GM12878 (cell line): ENCODE results near the gene TOPAZ1. TPM values are rescaled to one million over a fixed set of nuclear protein-coding genes. Genes with fewer than 3 reads are reported as not detected.

Experiments used
- ATAC-seq: fragments of 200-7000 bp; cut with Tn5 transposase; 3 replicates; pipeline ENCODE4 v1.9.1; 2020; ENCODE audit warnings: mild to moderate bottlenecking, moderate library complexity
- BruUV-seq: library from RNA; stranded (reverse); fragments of 400-500 nt; replicated peaks from 2 replicates; lab custom pipeline; 2021; lab: Mats Ljungman, UMichigan
- CTCF ChIA-PET: fragments of 300-600 bp; sonication (Branson Sonifier 250); formaldehyde crosslinking; extraction: SDS; loops from one replicate; lab custom pipeline; 2021; ENCODE audit warnings: inconsistent platforms; lab: Yijun Ruan, JAX
- POLR2A ChIA-PET: fragments of 350-600 bp; formaldehyde crosslinking; extraction: SDS; loops from one replicate; lab custom pipeline; 2021; ENCODE audit warnings: inconsistent platforms; lab: Charles Lee
- RAD21 ChIA-PET: fragments of 300-600 bp; sonication (Branson Sonifier 250); formaldehyde crosslinking; loops from one replicate; lab custom pipeline; 2023; ENCODE audit warnings: antibody characterized with exemption; ENCODE audit not compliant: unreplicated experiment; lab: Charles Lee
- SMC1A ChIA-PET: fragments of 300-600 bp; sonication (Branson Sonifier 250); formaldehyde crosslinking; loops from one replicate; lab custom pipeline; 2023; ENCODE audit not compliant: unreplicated experiment, uncharacterized antibody; lab: Charles Lee
- DNase-seq: peaks from one replicate; pipeline ENCODE4 v3.0.0-alpha.2; 2011; ENCODE audit warnings: low read depth, low spot score
- FAIRE-seq: peaks from 3 replicates; lab custom pipeline; 2011; peaks lifted over from hg19 to GRCh38; lab: Jason Lieb, UNC
- H2AFZ ChIP-seq: 2 replicates; pipeline ENCODE4 v1.6.0; 2011; ENCODE audit warnings: low read depth, low read length, control low read depth; ENCODE audit not compliant: control insufficient read depth
- H3K27ac ChIP-seq: 2 replicates; pipeline ENCODE4 v1.5.1; 2011; ENCODE audit warnings: control low read depth; ENCODE audit not compliant: control insufficient read depth, insufficient read depth
- H3K27me3 ChIP-seq, 2 experiments: replicated peaks in 1 of 2; 2 replicates each; pipeline versions ENCODE4 v1.6.0 to v1.6.1; 2011; ENCODE audit warnings: low read length in 1 of 2; ENCODE audit not compliant: control insufficient read depth in 2 of 2, insufficient read depth in 2 of 2
- H3K36me3 ChIP-seq, 2 experiments: 2 replicates each; pipeline ENCODE4 v1.5.1; 2011; ENCODE audit warnings: low read length in 1 of 2; ENCODE audit not compliant: control insufficient read depth in 2 of 2, insufficient read depth in 2 of 2
- H3K4me1 ChIP-seq: 2 replicates; pipeline ENCODE4 v1.6.1; 2011; ENCODE audit warnings: mild to moderate bottlenecking, low read length, moderate library complexity, mixed read lengths; ENCODE audit not compliant: control insufficient read depth, insufficient read depth
- H3K4me2 ChIP-seq: 2 replicates; pipeline ENCODE4 v1.6.0; 2011; ENCODE audit warnings: control low read depth; ENCODE audit not compliant: control insufficient read depth, insufficient read depth
- H3K4me3 ChIP-seq: fragments of 200-600 bp; sonication (generic); 2 replicates; pipeline ENCODE4 v1.5.1; 2016
- H3K79me2 ChIP-seq: 2 replicates; pipeline ENCODE4 v1.6.0; 2011; ENCODE audit warnings: low read length; ENCODE audit not compliant: control insufficient read depth, insufficient read depth
- H3K9ac ChIP-seq: 2 replicates; pipeline ENCODE4 v1.8.0; 2011; ENCODE audit warnings: low read length, control low read depth, mixed read lengths; ENCODE audit not compliant: control insufficient read depth, insufficient read depth
- H3K9me3 ChIP-seq: replicated peaks from 3 replicates; pipeline ENCODE4 v1.5.1; 2011; ENCODE audit warnings: mild to moderate bottlenecking, low read length; ENCODE audit not compliant: control insufficient read depth, insufficient read depth
- H4K20me1 ChIP-seq: 2 replicates; pipeline ENCODE4 v1.6.0; 2011; ENCODE audit not compliant: control insufficient read depth, insufficient read depth
- BCL11A ChIP-seq: IDR thresholded peaks from 2 replicates; pipeline ENCODE4 v1.6.1; 2011; ENCODE audit warnings: low read depth, low read length
- BMI1 ChIP-seq: fragments of 450-650 bp; IDR thresholded peaks from 2 replicates; pipeline ENCODE4 v1.6.1; 2016; ENCODE audit warnings: mild to moderate bottlenecking, moderate library complexity, borderline replicate concordance
- CTCF ChIP-seq, 3 experiments: IDR thresholded peaks in 2 of 3; conservative IDR thresholded peaks in 1 of 3; 2 replicates each; pipeline ENCODE4 v1.5.1; 2011; ENCODE audit warnings: low read depth in 3 of 3, low read length in 3 of 3, mild to moderate bottlenecking in 3 of 3, control low read depth in 2 of 3, moderate library complexity in 2 of 3, inconsistent platforms in 1 of 3, mixed read lengths in 1 of 3; ENCODE audit not compliant: control insufficient read depth in 2 of 3, insufficient read depth in 1 of 3; ENCODE audit errors: extremely low read depth in 1 of 3
- E4F1 ChIP-seq: fragments of 450-650 bp; IDR thresholded peaks from 2 replicates; pipeline ENCODE4 v1.6.1; 2018; ENCODE audit warnings: borderline replicate concordance, mild to moderate bottlenecking; ENCODE audit not compliant: partially characterized antibody
- HCFC1 ChIP-seq: fragments of 150-350 bp; IDR thresholded peaks from 2 replicates; pipeline ENCODE4 v1.6.1; 2014; ENCODE audit warnings: low read length
- HDAC2 ChIP-seq: fragments of 200-600 bp; sonication (generic); IDR thresholded peaks from 2 replicates; pipeline ENCODE4 v1.6.1; 2017
- MAX ChIP-seq: IDR thresholded peaks from 2 replicates; pipeline ENCODE4 v1.6.1; 2012; ENCODE audit warnings: low read depth, low read length, improper control_type of control experiment
- MTA2 ChIP-seq: fragments of 450-650 bp; IDR thresholded peaks from 2 replicates; pipeline ENCODE4 v1.6.1; 2016; ENCODE audit warnings: low read depth, mild to moderate bottlenecking, moderate library complexity
- SIN3A ChIP-seq: IDR thresholded peaks from 2 replicates; pipeline ENCODE4 v1.6.1; 2012; ENCODE audit warnings: low read depth, low read length, improper control_type of control experiment
- SIX5 ChIP-seq: IDR thresholded peaks from 2 replicates; pipeline ENCODE4 v1.6.1; 2011; ENCODE audit warnings: mild to moderate bottlenecking, low read depth, low read length, moderate library complexity; ENCODE audit not compliant: severe bottlenecking
- SMC3 ChIP-seq: IDR thresholded peaks from 2 replicates; pipeline ENCODE4 v1.6.1; 2011; ENCODE audit warnings: low read length, improper control_type of control experiment, borderline replicate concordance
- SREBF2 ChIP-seq: IDR thresholded peaks from 2 replicates; pipeline ENCODE4 v1.6.1; 2012; ENCODE audit warnings: mild to moderate bottlenecking, low read length
- TAF1 ChIP-seq: IDR thresholded peaks from 2 replicates; pipeline ENCODE4 v1.6.1; 2011; ENCODE audit warnings: mild to moderate bottlenecking, low read depth, low read length, borderline replicate concordance
- ZBED1 ChIP-seq: IDR thresholded peaks from 2 replicates; pipeline ENCODE4 v1.6.1; 2016; ENCODE audit warnings: borderline replicate concordance
- ZNF207 ChIP-seq: fragments of 450-650 bp; IDR thresholded peaks from 2 replicates; pipeline ENCODE4 v1.6.1; 2014; ENCODE audit warnings: antibody characterized with exemption, mild to moderate bottlenecking, borderline replicate concordance
- ZSCAN29 ChIP-seq: fragments of 450-650 bp; IDR thresholded peaks from 2 replicates; pipeline ENCODE4 v1.6.1; 2017; ENCODE audit warnings: mild to moderate bottlenecking, moderate library complexity
- in situ Hi-C: fragments of 300-500 bp; cut with MboI; formaldehyde crosslinking; loops from 9 replicates; pipeline ENCODE4 v1.14.3; 2018; ENCODE audit warnings: mixed read lengths
- intact Hi-C: fragments of 100-400 bp; cut with micrococcal nuclease; formaldehyde crosslinking; loops from one replicate; pipeline ENCODE4 v1.14.2; 2022; ENCODE audit not compliant: unreplicated experiment
- polyA plus RNA-seq, 11 experiments: library from polyadenylated mRNA; depleted of rRNA in 4 of 11; unstranded in 6 of 11; stranded (reverse) in 5 of 11; fragments of >200 nt; fragmentation: Nextera tagmentation in 4 of 11; fragmentation: Illumina TruSeq in 1 of 11; extraction: Ambion mirVana in 4 of 11; extraction: Trizol in 1 of 11; gene quantifications; 1 replicate in 1 of 11; 2 replicates in 10 of 11; pipeline versions ENCODE4 v1.2.1 to v1.2.3, GENCODE V29; 2011 to 2016; ENCODE audit warnings: inconsistent platforms in 2 of 11, missing spikeins in 2 of 11, low read depth in 1 of 11
- total RNA-seq, 4 experiments: library from RNA; depleted of rRNA in 3 of 4; stranded (reverse); fragments of >200 nt in 3 of 4; fragmentation: Illumina TruSeq in 1 of 4; extraction: Trizol in 1 of 4; gene quantifications; 2 replicates each; pipeline versions ENCODE4 v1.2.1 to v1.2.3, GENCODE V29; 2013 to 2021
- TF ChIP-seq, protein P1 (sequence below): fragments of 450-650 bp; IDR thresholded peaks from 2 replicates; pipeline ENCODE4 v1.6.1; 2017; ENCODE audit warnings: borderline replicate concordance

Gene TOPAZ1
- total and polyA plus RNA-seq, 10 of the 15 experiments (the other 5 are each of a cell fraction or from before 2014, with no cell fraction given), result 0.02 TPM; not detected in 9

GRCh38 chr3:44323341-44323955 lies 81.8 kb downstream of the TOPAZ1 start (continued):
- TF ChIP-seq CTCF (IDR thresholded peaks at IDR 0.05 in 2 of 3, conservative IDR thresholded peaks at IDR 0.05 in 1 of 3; ENCODE audit: control insufficient read depth in 2 of 3, extremely low read depth in 1 of 3, insufficient read depth in 1 of 3, low read depth in 3 of 3, low read length in 3 of 3) (peak; percentile 73 to 83 (median 76)), SREBF2 (no peak), SMC3 (peak; percentile 59; the same call in 1 of the 2 replicates), HCFC1 (no peak), ZNF207 (no peak), BMI1 (no peak), HDAC2 (no peak), MTA2 (no peak)

DNA sequence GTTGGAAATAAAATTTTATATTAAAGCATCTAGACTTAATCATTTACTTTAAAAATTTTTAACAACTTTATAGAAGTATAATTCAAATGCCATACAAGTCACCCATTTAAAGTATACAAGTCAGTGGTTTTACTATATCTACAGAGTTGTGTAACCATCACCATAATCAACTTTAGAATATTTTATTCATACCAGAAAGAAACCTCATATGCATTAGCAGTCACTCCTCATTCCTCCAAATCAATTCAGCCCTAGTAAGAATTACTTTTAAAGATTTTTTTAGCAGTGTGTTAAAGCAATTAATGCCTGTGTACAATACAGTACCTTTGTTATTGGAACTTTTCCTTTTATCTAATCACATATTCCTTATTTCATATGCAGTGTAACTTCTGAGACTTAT lies 82.9 kb downstream of the TOPAZ1 start:
- ATAC-seq (no peak), FAIRE-seq (peak; percentile 74), DNase-seq (no peak)
- H4K20me1 ChIP-seq, result no peaks in the 10 kb centered on the region
- no peaks in the 10 kb centered on the region; a peak in 1 of 4 replicates for H3K27me3 ChIP-seq
- intact Hi-C loops, result loop anchor here (5.0 kb wide), 2 partner anchors 188 to 208 kb away; no protein-coding TSS in a partner anchor
- in situ Hi-C loops, result no loop called here
- ChIA-PET SMC1A (interaction anchor here (1.1 to 1.8 kb wide), 11 partner anchors 10 to 589 kb away, joined by 3 to 9 read pairs (median 4); partner anchors contain the start of gene TCAIM), POLR2A (no interaction called here), RAD21 (interaction anchor here (1.5 to 1.7 kb wide), 2 partner anchors 115 to 186 kb away, joined by 4 to 6 read pairs; no protein-coding TSS in a partner anchor), CTCF (interaction anchor here (1.1 to 2.4 kb wide), 7 partner anchors 14 to 593 kb away, joined by 3 to 14 read pairs (median 6); partner anchors contain the start of gene TCAIM)
- BruUV-seq, result no TSS peak
- no peak overlapping the region for H3K4me2 ChIP-seq
- no peak overlapping the region for H3K27ac ChIP-seq
- H2AFZ ChIP-seq, result no peak overlapping the region
- no peaks in the 10 kb centered on the region for H3K36me3 ChIP-seq
- H3K9ac ChIP-seq, result no peak overlapping the region
- no peaks in the 10 kb centered on the region for H3K4me1 ChIP-seq
- no peak overlapping the region for H3K4me3 ChIP-seq
- H3K9me3 ChIP-seq, result no peaks in the 10 kb centered on the region
- no peaks in the 10 kb centered on the region for H3K79me2 ChIP-seq
- TF ChIP-seq SIX5 (no peak), MAX (no peak), E4F1 (no peak), ZSCAN29 (no peak), SIN3A (no peak), TAF1 (no peak), ZBED1 (no peak), BCL11A (no peak)
- TF ChIP-seq, protein P1, sequence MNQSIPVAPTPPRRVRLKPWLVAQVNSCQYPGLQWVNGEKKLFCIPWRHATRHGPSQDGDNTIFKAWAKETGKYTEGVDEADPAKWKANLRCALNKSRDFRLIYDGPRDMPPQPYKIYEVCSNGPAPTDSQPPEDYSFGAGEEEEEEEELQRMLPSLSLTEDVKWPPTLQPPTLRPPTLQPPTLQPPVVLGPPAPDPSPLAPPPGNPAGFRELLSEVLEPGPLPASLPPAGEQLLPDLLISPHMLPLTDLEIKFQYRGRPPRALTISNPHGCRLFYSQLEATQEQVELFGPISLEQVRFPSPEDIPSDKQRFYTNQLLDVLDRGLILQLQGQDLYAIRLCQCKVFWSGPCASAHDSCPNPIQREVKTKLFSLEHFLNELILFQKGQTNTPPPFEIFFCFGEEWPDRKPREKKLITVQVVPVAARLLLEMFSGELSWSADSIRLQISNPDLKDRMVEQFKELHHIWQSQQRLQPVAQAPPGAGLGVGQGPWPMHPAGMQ, result no peak
